Stomach (tissue), 4 donors: Measurements from ENCODE around the gene PAX5.

ENCODE experiments used
- CTCF ChIP-seq, 7 experiments: fragments of 450-650 bp in 4 of 7; fragments of 200-600 bp in 3 of 7; sonication (generic) in 3 of 7; IDR thresholded peaks; one replicate each; pipeline ENCODE4 v1.5.1; 2016 to 2019; ENCODE audit warnings: antibody characterized with exemption in 7 of 7, control low read depth in 2 of 7, mild to moderate bottlenecking in 1 of 7
- EP300 ChIP-seq: sonication (generic); formaldehyde crosslinking; IDR thresholded peaks from one replicate; pipeline ENCODE4 v1.6.1; 2017; ENCODE audit warnings: antibody characterized with exemption

GRCh38 chr9:36812556-36812955, 221.5 kb downstream of the PAX5 start:
- TF ChIP-seq CTCF (IDR thresholded peaks at IDR 0.05) (no peak), EP300 (no peak)
